Hematopoietic multipotent progenitor cell treated with erythropoietin and hydrocortisone succinate and interleukin-3 and kit ligand, for 8 days (in vitro differentiated cells): Measurements from ENCODE around the gene NFIL3.
"Not testable (repeated sequence)": the region's sequence is repeated elsewhere in the genome, so short reads cannot be mapped to it uniquely, and the experiment has no call there.

Experiments
- DNase-seq: peaks from one replicate; pipeline ENCODE4 v3.0.0-alpha.2; 2015

The NFIL3 gene

GRCh38 chr9:91393826-91394225 lies 29.8 kb downstream of the NFIL3 start:
- no peak for DNase-seq

- DNase-seq, result peak; percentile 72
These were observed 31.2 kb downstream of the NFIL3 start for GRCh38 chr9:91392435-91392834.

- DNase-seq, result no peak
These were observed 31.8 kb downstream of the NFIL3 start for GRCh38 chr9:91391818-91392217.

- DNase-seq, result no peak
These were observed 32.2 kb downstream of the NFIL3 start for GRCh38 chr9:91391412-91391811.

GRCh38 chr9:91389686-91390085 lies 33.9 kb downstream of the NFIL3 start:
- not testable (repeated sequence) for DNase-seq

- no peak for DNase-seq
These were observed 36.9 kb downstream of the NFIL3 start for GRCh38 chr9:91386765-91387164.

GRCh38 chr9:91384954-91385353 lies 38.7 kb downstream of the NFIL3 start:
- DNase-seq, result no peak

- DNase-seq, result no peak
These were observed 40.1 kb downstream of the NFIL3 start for GRCh38 chr9:91383577-91383976.

GRCh38 chr9:91382298-91382697 lies 41.3 kb downstream of the NFIL3 start:
- no peak for DNase-seq

- DNase-seq, result no peak
These were observed 44.2 kb downstream of the NFIL3 start for GRCh38 chr9:91379426-91379825.

- DNase-seq, result peak; percentile 14
These were observed 44.9 kb downstream of the NFIL3 start for GRCh38 chr9:91378695-91379127.

GRCh38 chr9:91378054-91378453 lies 45.6 kb downstream of the NFIL3 start:
- DNase-seq, result not testable (repeated sequence)

- DNase-seq, result peak; percentile 27
These were observed 47.4 kb downstream of the NFIL3 start for GRCh38 chr9:91376239-91376638.

- no peak for DNase-seq
These were observed 48.7 kb downstream of the NFIL3 start for GRCh38 chr9:91374939-91375338.

- DNase-seq, result no peak
These were observed 51.7 kb downstream of the NFIL3 start for GRCh38 chr9:91371894-91372293.

- DNase-seq, result not testable (repeated sequence)
These were observed 53.6 kb downstream of the NFIL3 start for GRCh38 chr9:91370006-91370405.

- no peak for DNase-seq
These were observed 58.9 kb downstream of the NFIL3 start for GRCh38 chr9:91364702-91365101.

- DNase-seq, result no peak
These were observed 59.6 kb downstream of the NFIL3 start for GRCh38 chr9:91364005-91364404.

GRCh38 chr9:91362051-91362611 lies 61.5 kb downstream of the NFIL3 start:
- DNase-seq, result no peak

GRCh38 chr9:91361291-91362050 lies 62.2 kb downstream of the NFIL3 start, which contains the start of gene AUH:
TSS of gene AUH (minus strand) at chr9:91361918. CDS start at chr9:91361889, 29 bp downstream.
- peak; percentile 79 for DNase-seq

GRCh38 chr9:91360551-91361290 lies 62.9 kb downstream of the NFIL3 start:
- no peak for DNase-seq

GRCh38 chr9:91359734-91360470 lies 63.7 kb downstream of the NFIL3 start:
- DNase-seq, result no peak

- DNase-seq, result no peak
These were observed 64.5 kb downstream of the NFIL3 start for GRCh38 chr9:91359083-91359482.
